ENCODE data around the gene TSPAN15.
"Not testable (repeated sequence)": the region's sequence is repeated elsewhere in the genome, so short reads cannot be mapped to it uniquely, and the experiment has no call there.

TSPAN15 gene

DNA sequence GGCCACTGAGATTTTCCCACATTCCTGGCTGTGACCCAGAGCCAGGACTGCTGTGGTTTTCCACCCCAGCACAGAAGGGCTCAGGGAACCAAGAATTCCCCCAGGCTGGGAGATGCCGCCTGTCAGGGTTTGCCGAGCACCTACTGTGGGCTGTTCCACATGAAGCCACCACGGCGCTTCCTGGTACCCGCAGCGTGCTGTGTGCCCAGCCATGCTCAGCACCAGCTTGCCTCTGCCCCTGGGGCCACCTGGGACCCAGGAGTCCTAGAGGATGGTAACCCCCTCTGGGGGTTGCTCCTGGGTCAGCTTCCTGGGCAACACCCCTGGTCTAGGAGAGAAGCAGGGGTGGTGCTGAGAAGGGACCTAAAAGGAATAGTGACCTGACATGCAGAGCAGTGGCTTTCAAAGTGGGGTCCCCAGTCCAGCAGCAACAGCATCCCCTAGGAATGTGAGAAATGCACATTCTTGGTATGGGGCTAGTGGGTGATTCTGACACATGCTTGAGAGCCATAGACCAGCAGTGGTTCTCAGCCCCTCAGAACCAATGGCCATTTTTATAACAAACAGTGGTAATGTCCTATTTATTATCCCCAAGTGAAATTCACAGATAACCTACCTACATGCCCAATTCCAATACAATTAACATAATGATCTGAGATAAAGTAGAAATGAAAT, 53.4 kb downstream of the TSPAN15 start:
- no peak for DNase-seq

GRCh38 chr10:69505636-69506318, 54.5 kb downstream of the TSPAN15 start:
- no peak for DNase-seq

DNA sequence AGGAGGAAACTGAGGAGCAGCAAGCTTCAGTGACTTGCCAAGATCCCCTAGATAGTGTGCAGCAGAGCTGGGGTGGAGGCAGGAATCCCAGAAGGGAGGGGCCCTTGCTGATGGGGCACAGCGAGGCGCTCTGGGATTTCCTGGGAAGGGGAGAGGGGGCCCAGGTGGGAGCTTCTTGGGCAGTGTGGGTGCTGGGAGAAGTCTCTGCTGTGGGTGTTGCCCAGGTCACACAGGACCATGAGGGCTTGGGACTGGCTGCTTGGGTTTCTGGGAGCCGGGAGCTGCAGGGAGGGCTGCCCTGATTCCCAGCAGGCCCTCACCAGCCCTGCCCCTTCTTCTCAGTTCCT, 55.2 kb downstream of the TSPAN15 start:
- DNase-seq: no peak

DNA sequence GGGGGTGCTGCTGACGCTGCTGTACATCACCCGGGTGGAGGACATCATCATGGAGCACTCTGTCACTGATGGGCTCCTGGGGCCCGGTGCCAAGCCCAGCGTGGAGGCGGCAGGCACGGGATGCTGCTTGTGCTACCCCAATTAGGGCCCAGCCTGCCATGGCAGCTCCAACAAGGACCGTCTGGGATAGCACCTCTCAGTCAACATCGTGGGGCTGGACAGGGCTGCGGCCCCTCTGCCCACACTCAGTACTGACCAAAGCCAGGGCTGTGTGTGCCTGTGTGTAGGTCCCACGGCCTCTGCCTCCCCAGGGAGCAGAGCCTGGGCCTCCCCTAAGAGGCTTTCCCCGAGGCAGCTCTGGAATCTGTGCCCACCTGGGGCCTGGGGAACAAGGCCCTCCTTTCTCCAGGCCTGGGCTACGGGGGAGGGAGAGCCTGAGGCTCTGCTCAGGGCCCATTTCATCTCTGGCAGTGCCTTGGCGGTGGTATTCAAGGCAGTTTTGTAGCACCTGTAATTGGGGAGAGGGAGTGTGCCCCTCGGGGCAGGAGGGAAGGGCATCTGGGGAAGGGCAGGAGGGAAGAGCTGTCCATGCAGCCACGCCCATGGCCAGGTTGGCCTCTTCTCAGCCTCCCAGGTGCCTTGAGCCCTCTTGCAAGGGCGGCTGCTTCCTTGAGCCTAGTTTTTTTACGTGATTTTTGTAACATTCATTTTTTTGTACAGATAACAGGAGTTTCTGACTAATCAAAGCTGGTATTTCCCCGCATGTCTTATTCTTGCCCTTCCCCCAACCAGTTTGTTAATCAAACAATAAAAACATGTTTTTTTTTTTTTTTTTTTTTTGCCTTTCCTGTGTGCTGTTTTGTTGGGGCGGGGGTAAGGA, 55.8 kb downstream of the TSPAN15 start:
- DNase-seq: no peak

- no peak for DNase-seq
These were observed 57.6 kb downstream of the TSPAN15 start for GRCh38 chr10:69508738-69509340.

GRCh38 chr10:69512901-69513300, 61.6 kb downstream of the TSPAN15 start:
- no peak for DNase-seq

GRCh38 chr10:69513617-69514016, 62.4 kb downstream of the TSPAN15 start:
- no peak for DNase-seq

GRCh38 chr10:69515699-69516259, 64.5 kb downstream of the TSPAN15 start:
- DNase-seq: peak; percentile 9

DNA sequence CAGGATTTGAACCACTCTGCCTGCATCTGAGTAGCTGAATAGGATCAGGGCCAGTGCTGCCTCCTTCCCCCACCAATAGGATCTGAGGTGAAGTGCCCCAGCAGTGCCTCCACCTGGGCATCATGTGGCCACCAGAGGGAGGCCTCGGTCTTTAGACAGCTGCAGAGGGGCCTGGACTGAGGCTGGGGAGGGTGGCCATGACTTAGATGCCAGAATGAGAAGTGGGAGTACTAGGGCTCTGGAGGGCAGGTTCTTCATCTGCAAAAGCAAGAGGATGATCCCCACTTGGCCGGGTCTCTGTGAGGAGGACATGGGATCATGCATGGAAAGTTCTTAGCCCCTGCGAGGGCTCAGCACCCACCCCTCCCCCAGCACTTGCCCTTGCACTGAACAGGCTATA, 65.1 kb downstream of the TSPAN15 start:
- DNase-seq: peak; percentile 4

DNA sequence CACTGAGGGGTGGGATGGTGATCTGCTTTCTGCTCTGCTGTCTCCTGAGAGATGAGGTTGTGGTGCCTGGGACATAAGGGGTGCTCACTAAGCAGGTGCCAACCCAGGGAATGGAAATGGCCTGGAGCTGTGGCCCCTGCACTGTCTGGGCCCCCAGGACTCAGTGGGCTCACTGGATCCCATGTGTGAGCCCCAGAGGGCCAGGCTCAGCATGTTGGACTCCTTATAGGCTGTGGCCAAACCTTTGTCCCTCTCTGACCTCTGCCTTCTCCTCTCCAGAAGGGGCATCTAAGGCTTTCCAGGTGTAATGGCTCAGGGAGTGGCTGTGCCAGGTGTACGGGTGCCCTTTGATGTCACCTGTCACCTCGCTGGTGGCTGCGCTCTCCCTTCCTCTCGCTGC, 65.5 kb downstream of the TSPAN15 start:
- DNase-seq: no peak

GRCh38 chr10:69517271-69517848, 66.1 kb downstream of the TSPAN15 start:
- no peak for DNase-seq

GRCh38 chr10:69527961-69528360, 76.7 kb downstream of the TSPAN15 start:
- DNase-seq: no peak

DNA sequence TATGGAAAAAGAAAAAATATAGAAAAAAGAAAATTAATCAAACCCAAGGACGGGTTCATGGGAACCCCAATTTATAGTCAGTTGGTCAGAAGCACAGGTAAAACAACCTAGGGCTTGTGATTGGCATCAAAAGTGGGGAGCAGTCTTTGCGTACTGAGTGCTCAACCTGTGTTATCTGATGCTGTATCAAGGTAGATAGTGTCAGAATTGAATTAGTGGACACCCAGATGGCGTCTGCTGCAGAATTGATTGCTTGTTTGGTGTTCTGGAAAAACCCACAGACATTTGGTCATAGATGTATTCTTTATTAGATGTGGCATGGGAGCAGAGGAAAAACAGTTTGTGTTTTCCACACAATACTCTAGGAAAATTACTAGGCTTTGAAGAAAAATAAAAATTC, 82.4 kb downstream of the TSPAN15 start:
- DNase-seq: no peak

DNA sequence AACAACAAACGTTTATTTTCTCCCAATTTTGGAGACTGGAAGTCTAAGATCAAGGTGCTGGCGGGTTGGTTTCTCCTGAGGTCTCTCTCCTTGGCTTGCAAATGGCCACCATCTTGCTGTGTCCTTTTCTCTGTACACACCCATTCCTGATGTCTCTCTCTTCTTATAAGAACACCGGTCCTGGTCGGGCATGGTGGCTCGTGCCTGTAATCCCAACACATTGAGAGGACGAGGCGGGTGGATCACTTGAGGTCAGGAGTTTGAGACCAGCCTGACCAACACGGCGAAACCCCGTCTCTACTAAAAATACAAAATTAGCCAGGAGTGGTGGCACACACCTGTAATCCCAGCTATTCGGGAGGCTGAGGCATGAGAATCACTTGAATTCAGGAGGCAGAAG, 85.3 kb downstream of the TSPAN15 start:
- not testable (repeated sequence) for DNase-seq

- no peak for DNase-seq
These were observed 86.2 kb downstream of the TSPAN15 start for GRCh38 chr10:69537449-69537848.

GRCh38 chr10:69538461-69538860, 87.2 kb downstream of the TSPAN15 start:
- no peak for DNase-seq

- no peak for DNase-seq
These were observed 90.2 kb downstream of the TSPAN15 start for GRCh38 chr10:69541463-69541862.

DNA sequence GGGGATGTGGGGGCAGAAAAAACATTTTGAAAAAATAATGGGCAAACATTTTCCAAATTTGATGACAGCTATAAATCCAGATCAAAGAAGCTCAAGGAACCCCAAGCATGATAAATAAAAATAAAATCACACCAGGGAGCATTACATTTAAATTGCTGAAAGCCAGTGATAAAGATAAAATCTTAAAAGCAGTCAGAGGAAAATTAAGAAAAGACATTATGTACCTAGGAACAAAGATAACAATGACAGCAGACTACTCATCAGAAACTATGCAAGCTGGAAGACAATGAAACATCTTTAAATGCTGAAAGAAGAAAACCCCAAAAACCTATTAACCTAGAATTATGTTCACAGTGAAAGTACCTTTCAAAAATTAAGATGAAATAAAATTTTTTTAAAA, 98.7 kb downstream of the TSPAN15 start:
- no peak for DNase-seq

DNA sequence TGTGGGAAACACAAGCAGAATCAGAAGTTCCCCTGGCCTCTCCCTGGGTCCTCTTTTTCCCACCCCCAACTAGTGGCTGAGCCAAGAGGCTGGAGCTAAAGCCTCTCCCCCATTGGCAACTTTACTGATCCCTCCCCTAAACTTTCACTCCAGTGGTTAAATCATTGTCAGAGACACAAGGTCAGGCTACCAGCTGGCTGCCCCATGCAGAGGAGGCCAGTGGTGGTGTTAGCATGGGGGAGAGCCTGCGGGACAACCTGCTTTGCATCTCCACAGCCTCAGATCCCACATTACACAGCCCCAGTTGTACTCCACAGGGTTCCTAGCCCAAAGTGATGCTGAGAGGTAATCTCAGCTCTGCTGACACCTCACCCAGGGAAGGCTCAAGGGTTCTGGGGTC, 101.0 kb downstream of the TSPAN15 start:
- no peak for DNase-seq

GRCh38 chr10:69553328-69553727, 102.1 kb downstream of the TSPAN15 start:
- no peak for DNase-seq

GRCh38 chr10:69554611-69555010, 103.3 kb downstream of the TSPAN15 start:
- no peak for DNase-seq

All from GF-D8 (cell line).